Right lobe of liver (tissue), 6 donors: Measurements from ENCODE around the gene NUB1. TPM values are rescaled to one million over a fixed set of nuclear protein-coding genes. Genes with fewer than 3 reads are reported as not detected.

Source experiments
- ATAC-seq, 4 donors: fragments of 200-7000 bp; cut with Tn5 transposase; one replicate each; pipeline ENCODE4 v1.9.1; 2020; ENCODE audit warnings: mild to moderate bottlenecking in 4 of 4, moderate library complexity in 4 of 4
- DNase-seq, 3 donors: peaks; one replicate each; pipeline ENCODE4 v3.0.0-alpha.2; 2020
- H3K27ac ChIP-seq, 3 donors: fragments of 200-600 bp; one replicate each; pipeline ENCODE4 v1.8.0; 2022
- H3K27me3 ChIP-seq, 2 donors: fragments of 200-600 bp; one replicate each; pipeline ENCODE4 v1.8.0; 2022
- H3K36me3 ChIP-seq, 4 donors: fragments of 200-600 bp; sonication (generic) in 1 of 4; one replicate each; pipeline versions ENCODE4 v1.5.1 to v1.8.0; 2017 to 2022; ENCODE audit warnings: control low read depth in 1 of 4
- H3K4me1 ChIP-seq, 4 donors: fragments of 200-600 bp; sonication (generic) in 1 of 4; one replicate each; pipeline versions ENCODE4 v1.5.1 to v1.8.0; 2017 to 2022; ENCODE audit warnings: control low read depth in 1 of 4
- H3K4me3 ChIP-seq, 3 donors: fragments of 200-600 bp; one replicate each; pipeline ENCODE4 v1.8.0; 2022
- H3K9me3 ChIP-seq, 4 donors: fragments of 200-600 bp; sonication (generic) in 1 of 4; one replicate each; pipeline versions ENCODE4 v1.5.1 to v1.8.0; 2017 to 2022; ENCODE audit warnings: control low read depth in 1 of 4
- POLR2A ChIP-seq: fragments of 450-650 bp; IDR thresholded peaks from one replicate; pipeline ENCODE4 v1.6.1; 2017; ENCODE audit warnings: antibody characterized with exemption, mild to moderate bottlenecking
- WGBS: methylation state at CpG from one replicate; pipeline ENCODE4 v1.1.6; 2018; ENCODE audit warnings: low coverage, low lambda C conversion rate; ENCODE audit not compliant: insufficient coverage; ENCODE audit errors: missing lambda C conversion rate; 5-methylcytosine and 5-hydroxymethylcytosine counted together
- intact Hi-C, 2 donors: fragments of 100-400 bp; cut with DNase I; formaldehyde crosslinking; loops; one replicate each; pipeline versions ENCODE4 v1.11.2 to v1.14.1; 2022
- total RNA-seq, 6 experiments: library from RNA; depleted of rRNA in 2 of 6; stranded (reverse); fragments of >200 nt in 2 of 6; fragmentation: NEBNext Ultra II Directional in 3 of 6; extraction: Animal tissue kit (Norgen Biotek cat#: 25700) in 3 of 6; gene quantifications; one replicate each; pipeline versions ENCODE4 v1.1.0 to v1.2.4, GENCODE V29; 2016 to 2023
- TF ChIP-seq, protein P1 (sequence below), 4 donors: fragments of 200-600 bp in 3 of 4; fragments of 450-650 bp in 1 of 4; IDR thresholded peaks; one replicate each; pipeline versions ENCODE4 v1.5.1 to v1.8.0; 2016 to 2022; ENCODE audit warnings: antibody characterized with exemption in 4 of 4, mild to moderate bottlenecking in 2 of 4
- donor health status: DM: no; HTN: yes; CAD: no.
- donor health status: DM: no; HTN: no; CAD: no.
- donor health status: DM: no; HTN: no; CAD: no.
- donor health status: DM: no; HTN: yes; CAD: no.
- donor health status: DM: no; HTN: yes; CAD: no.

NUB1 gene
- total RNA-seq, 6 experiments from 2014 or later = 21.1 to 31.3 (median 26.2) TPM

DNA sequence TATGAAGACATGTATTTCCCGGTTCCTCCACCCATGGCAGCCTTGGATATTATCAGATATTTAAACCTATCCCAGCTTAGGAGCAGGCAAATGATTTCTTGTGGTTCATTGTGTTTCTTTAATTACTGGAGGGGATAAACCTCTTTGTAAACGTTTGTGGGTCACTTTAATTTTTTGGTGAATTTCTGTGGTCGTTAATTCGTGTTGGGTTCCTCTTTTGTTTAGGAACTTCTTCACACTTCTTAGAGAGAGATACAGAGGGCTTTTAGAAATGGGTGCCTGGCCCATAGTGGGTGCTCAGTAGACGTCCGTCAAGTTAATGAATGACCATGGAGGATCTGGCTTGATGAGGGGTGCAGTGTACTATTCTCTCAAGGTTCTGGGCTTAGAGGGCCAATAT, 27.2 kb upstream of the NUB1 start:
- H3K27ac ChIP-seq = no peak overlapping the region
- H3K27me3 ChIP-seq = no peaks in the 10 kb centered on the region
- no peak overlapping the region for H3K4me3 ChIP-seq
- no peak for TF ChIP-seq POLR2A
- TF ChIP-seq, protein P1, sequence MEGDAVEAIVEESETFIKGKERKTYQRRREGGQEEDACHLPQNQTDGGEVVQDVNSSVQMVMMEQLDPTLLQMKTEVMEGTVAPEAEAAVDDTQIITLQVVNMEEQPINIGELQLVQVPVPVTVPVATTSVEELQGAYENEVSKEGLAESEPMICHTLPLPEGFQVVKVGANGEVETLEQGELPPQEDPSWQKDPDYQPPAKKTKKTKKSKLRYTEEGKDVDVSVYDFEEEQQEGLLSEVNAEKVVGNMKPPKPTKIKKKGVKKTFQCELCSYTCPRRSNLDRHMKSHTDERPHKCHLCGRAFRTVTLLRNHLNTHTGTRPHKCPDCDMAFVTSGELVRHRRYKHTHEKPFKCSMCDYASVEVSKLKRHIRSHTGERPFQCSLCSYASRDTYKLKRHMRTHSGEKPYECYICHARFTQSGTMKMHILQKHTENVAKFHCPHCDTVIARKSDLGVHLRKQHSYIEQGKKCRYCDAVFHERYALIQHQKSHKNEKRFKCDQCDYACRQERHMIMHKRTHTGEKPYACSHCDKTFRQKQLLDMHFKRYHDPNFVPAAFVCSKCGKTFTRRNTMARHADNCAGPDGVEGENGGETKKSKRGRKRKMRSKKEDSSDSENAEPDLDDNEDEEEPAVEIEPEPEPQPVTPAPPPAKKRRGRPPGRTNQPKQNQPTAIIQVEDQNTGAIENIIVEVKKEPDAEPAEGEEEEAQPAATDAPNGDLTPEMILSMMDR (IDR thresholded peaks at IDR 0.05) = no peak
- ATAC-seq = no peak
- WGBS = 29% methylated on average over 6 of the region's 6 CpGs
- peaks cover 0 to 3% (median 0%) of the 10 kb centered on the region in 4 donors for H3K9me3 ChIP-seq
- DNase-seq = no peak
- intact Hi-C loops = no loop called here
- no peaks in the 10 kb centered on the region for H3K36me3 ChIP-seq
- H3K4me1 ChIP-seq = no peaks in the 10 kb centered on the region

DNA sequence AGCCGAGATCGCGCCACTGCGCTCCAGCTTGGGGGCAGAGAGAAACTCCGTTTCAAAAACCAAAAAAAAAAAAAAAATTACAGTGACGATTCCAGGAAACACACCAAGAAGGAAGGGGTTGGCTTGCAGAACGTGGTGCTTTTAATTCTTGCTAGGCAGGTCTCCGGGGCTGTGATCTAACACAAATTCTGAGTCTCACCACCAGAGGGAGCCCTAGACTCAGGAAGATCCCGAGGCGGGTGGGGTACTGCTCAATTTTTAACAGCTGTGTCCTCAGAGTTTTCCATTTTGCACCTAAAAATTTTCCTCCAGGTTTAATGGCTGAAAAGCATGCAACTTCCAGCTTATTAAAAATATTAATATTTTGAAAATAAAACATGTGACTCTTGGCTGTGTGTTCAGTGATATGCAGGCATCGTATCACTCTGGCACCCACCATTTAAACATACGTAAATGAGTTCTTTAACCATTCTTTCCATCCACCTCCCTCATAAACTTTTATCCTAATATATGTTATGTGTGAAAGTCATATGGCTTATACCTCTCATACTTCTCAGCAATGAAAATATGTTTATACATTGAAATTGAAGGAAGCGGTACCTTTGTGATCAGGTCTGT, 26.5 kb upstream of the NUB1 start:
- no peaks in the 10 kb centered on the region for H3K4me1 ChIP-seq
- H3K9me3 ChIP-seq = peaks cover 0 to 3% (median 0%) of the 10 kb centered on the region in 4 donors
- ATAC-seq (peak; percentile 88 to 95 (median 90)), DNase-seq (peak in 2 of 3 donors; percentile 41 to 68)
- intact Hi-C loops = loop anchor here in 1 of 2 donors (5.0 kb wide), 1 partner anchor 37 kb away; no protein-coding TSS in a partner anchor
- TF ChIP-seq, protein P1 (IDR thresholded peaks at IDR 0.05) = peak; percentile 78 to 85 (median 83)
- no peak for TF ChIP-seq POLR2A
- WGBS = 20% methylated on average over 13 of the region's 13 CpGs
- H3K27ac ChIP-seq = no peak overlapping the region
- no peaks in the 10 kb centered on the region for H3K27me3 ChIP-seq
- no peaks in the 10 kb centered on the region for H3K36me3 ChIP-seq
- no peak overlapping the region for H3K4me3 ChIP-seq

DNA sequence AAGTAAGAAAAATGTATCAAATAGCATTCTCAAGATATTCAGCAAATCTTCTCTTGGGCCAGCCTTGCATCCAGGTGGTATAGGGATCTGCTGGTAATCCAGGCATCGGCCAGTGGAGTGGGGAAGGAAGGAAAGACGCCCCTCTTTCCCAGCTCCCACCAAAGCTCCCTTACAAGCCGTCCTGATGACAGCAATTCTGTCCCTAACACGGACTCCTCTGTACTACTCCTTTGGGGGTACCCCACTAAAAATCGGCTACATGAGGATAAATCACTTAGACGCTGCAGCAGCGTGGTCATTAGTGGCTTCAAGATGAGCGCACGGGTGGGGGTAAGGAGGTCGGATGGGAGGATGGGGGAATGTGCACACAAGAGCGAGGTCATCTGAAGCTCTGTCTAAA, 24.7 kb upstream of the NUB1 start:
- Histone ChIP-seq H3K36me3 (no peaks in the 10 kb centered on the region), H3K4me3 (no peak overlapping the region), H3K9me3 (no peaks in the 10 kb centered on the region), H3K27me3 (no peaks in the 10 kb centered on the region), H3K27ac (no peak overlapping the region), H3K4me1 (no peaks in the 10 kb centered on the region)
- no peak for ATAC-seq
- DNase-seq = peak in 1 of 3 donors; percentile 23
- 64% methylated on average over 7 of the region's 11 CpGs for WGBS
- intact Hi-C loops = loop anchor here in 1 of 2 donors (5.0 kb wide), 1 partner anchor 35 kb away; no protein-coding TSS in a partner anchor
- TF ChIP-seq, protein P1 (IDR thresholded peaks at IDR 0.05) = no peak
- no peak for TF ChIP-seq POLR2A

DNA sequence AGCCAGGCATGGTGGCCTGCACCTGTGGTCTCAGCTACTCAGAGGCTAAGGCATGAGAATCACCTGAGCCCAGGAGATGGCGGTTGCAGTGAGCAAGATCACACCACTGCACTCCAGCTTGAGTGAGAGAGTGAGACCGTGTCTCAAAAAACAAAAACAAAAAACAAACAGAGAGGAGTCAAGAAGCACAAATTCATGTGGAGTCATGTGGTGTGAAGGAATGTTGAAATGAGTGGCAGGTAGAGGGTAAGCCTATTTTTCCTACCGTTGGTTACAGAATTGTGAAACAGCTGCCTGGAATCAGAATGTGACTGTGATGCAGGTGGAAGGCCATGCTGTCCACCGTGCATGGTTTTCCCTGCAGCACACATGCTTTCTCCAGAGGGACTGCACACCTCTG, 23.7 kb upstream of the NUB1 start:
- no peak for TF ChIP-seq POLR2A
- TF ChIP-seq, protein P1 (IDR thresholded peaks at IDR 0.05) = no peak
- no peaks in the 10 kb centered on the region for H3K36me3 ChIP-seq
- no peaks in the 10 kb centered on the region for H3K4me1 ChIP-seq
- 74% methylated on average over 4 of the region's 4 CpGs for WGBS
- no peak overlapping the region for H3K4me3 ChIP-seq
- no peak overlapping the region for H3K27ac ChIP-seq
- intact Hi-C loops = loop anchor here in 1 of 2 donors (5.0 kb wide), 1 partner anchor 34 kb away; no protein-coding TSS in a partner anchor
- no peaks in the 10 kb centered on the region for H3K9me3 ChIP-seq
- H3K27me3 ChIP-seq = no peaks in the 10 kb centered on the region
- ATAC-seq = no peak
- peak in 1 of 3 donors; percentile 8 for DNase-seq
